Measurements from ENCODE around the gene KRTAP16-1. TPM values are rescaled to one million over a fixed set of nuclear protein-coding genes. Genes with fewer than 3 reads are reported as not detected.

The KRTAP16-1 gene
- total and polyA plus RNA-seq, 7 donors = not detected

GRCh38 chr17:41258406-41258805, 50.7 kb downstream of the KRTAP16-1 start:
- no peaks in the 10 kb centered on the region for H3K9me3 ChIP-seq
- no peak for DNase-seq
- H3K27ac ChIP-seq = no peak overlapping the region
- no peak for ATAC-seq
- peaks cover 0 to 43% (median 7%) of the 10 kb centered on the region in 3 donors for H3K27me3 ChIP-seq (ENCODE audit: insufficient read depth in 3 of 3, low read length in 2 of 3)
- intact Hi-C loops (cut with DNase I) = no loop called here
- TF ChIP-seq, protein P1, sequence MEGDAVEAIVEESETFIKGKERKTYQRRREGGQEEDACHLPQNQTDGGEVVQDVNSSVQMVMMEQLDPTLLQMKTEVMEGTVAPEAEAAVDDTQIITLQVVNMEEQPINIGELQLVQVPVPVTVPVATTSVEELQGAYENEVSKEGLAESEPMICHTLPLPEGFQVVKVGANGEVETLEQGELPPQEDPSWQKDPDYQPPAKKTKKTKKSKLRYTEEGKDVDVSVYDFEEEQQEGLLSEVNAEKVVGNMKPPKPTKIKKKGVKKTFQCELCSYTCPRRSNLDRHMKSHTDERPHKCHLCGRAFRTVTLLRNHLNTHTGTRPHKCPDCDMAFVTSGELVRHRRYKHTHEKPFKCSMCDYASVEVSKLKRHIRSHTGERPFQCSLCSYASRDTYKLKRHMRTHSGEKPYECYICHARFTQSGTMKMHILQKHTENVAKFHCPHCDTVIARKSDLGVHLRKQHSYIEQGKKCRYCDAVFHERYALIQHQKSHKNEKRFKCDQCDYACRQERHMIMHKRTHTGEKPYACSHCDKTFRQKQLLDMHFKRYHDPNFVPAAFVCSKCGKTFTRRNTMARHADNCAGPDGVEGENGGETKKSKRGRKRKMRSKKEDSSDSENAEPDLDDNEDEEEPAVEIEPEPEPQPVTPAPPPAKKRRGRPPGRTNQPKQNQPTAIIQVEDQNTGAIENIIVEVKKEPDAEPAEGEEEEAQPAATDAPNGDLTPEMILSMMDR (IDR thresholded peaks at IDR 0.05) = no peak
- no peaks in the 10 kb centered on the region for H3K4me1 ChIP-seq
- H3K4me3 ChIP-seq = no peak overlapping the region
- H3K36me3 ChIP-seq (ENCODE audit: insufficient read depth in 1 of 2, low read depth in 1 of 2) = no peaks in the 10 kb centered on the region

Other genes with a start within 250 kb of the KRTAP16-1 start
Only the 30 nearest of the 36 such genes appear.
- not detected for gene KRTAP4-16, start 207.1 kb downstream of the KRTAP16-1 start, total RNA-seq
- not detected for gene KRTAP4-16, start 207.1 kb downstream of the KRTAP16-1 start, polyA plus RNA-seq
- gene KRTAP4-9, start 203.9 kb downstream of the KRTAP16-1 start, total RNA-seq = not detected
- gene KRTAP4-9, start 203.9 kb downstream of the KRTAP16-1 start, polyA plus RNA-seq = not detected
- not detected for gene KRTAP4-11, start 190.9 kb downstream of the KRTAP16-1 start, total RNA-seq
- not detected for gene KRTAP4-11, start 190.9 kb downstream of the KRTAP16-1 start, polyA plus RNA-seq
- gene KRTAP4-12, start 185.1 kb downstream of the KRTAP16-1 start, total RNA-seq = not detected
- not detected for gene KRTAP4-12, start 185.1 kb downstream of the KRTAP16-1 start, polyA plus RNA-seq
- not detected for gene KRTAP4-6, start 168.8 kb downstream of the KRTAP16-1 start, total RNA-seq
- gene KRTAP4-6, start 168.8 kb downstream of the KRTAP16-1 start, polyA plus RNA-seq = not detected
- gene KRTAP4-5, start 159.5 kb downstream of the KRTAP16-1 start, total RNA-seq = not detected
- not detected for gene KRTAP4-5, start 159.5 kb downstream of the KRTAP16-1 start, polyA plus RNA-seq
- not detected for gene KRTAP4-4, start 148.6 kb downstream of the KRTAP16-1 start, total RNA-seq
- gene KRTAP4-4, start 148.6 kb downstream of the KRTAP16-1 start, polyA plus RNA-seq = not detected
- not detected for gene KRTAP4-3, start 141.1 kb downstream of the KRTAP16-1 start, total RNA-seq
- not detected for gene KRTAP4-3, start 141.1 kb downstream of the KRTAP16-1 start, polyA plus RNA-seq
- not detected for gene KRTAP4-2, start 131.1 kb downstream of the KRTAP16-1 start, total RNA-seq
- gene KRTAP4-2, start 131.1 kb downstream of the KRTAP16-1 start, polyA plus RNA-seq = not detected
- not detected for gene KRTAP4-1, start 124.4 kb downstream of the KRTAP16-1 start, total RNA-seq
- not detected for gene KRTAP4-1, start 124.4 kb downstream of the KRTAP16-1 start, polyA plus RNA-seq
- gene KRTAP9-1, start 119.4 kb downstream of the KRTAP16-1 start, total RNA-seq = not detected
- gene KRTAP9-1, start 119.4 kb downstream of the KRTAP16-1 start, polyA plus RNA-seq = not detected
- gene KRTAP9-2, start 82.7 kb downstream of the KRTAP16-1 start, total RNA-seq = not detected
- gene KRTAP9-2, start 82.7 kb downstream of the KRTAP16-1 start, polyA plus RNA-seq = not detected
- gene KRTAP9-3, start 76.9 kb downstream of the KRTAP16-1 start, total RNA-seq = not detected
- not detected for gene KRTAP9-3, start 76.9 kb downstream of the KRTAP16-1 start, polyA plus RNA-seq
- not detected for gene KRTAP9-8, start 71.3 kb downstream of the KRTAP16-1 start, total RNA-seq
- not detected for gene KRTAP9-8, start 71.3 kb downstream of the KRTAP16-1 start, polyA plus RNA-seq
- gene KRTAP9-4, start 59.6 kb downstream of the KRTAP16-1 start, total RNA-seq = not detected
- not detected for gene KRTAP9-4, start 59.6 kb downstream of the KRTAP16-1 start, polyA plus RNA-seq
- not detected for gene KRTAP9-9, start 53.9 kb downstream of the KRTAP16-1 start, total RNA-seq
- gene KRTAP9-9, start 53.9 kb downstream of the KRTAP16-1 start, polyA plus RNA-seq = not detected
- not detected for gene KRTAP9-6, start 43.9 kb downstream of the KRTAP16-1 start, total RNA-seq
- not detected for gene KRTAP9-6, start 43.9 kb downstream of the KRTAP16-1 start, polyA plus RNA-seq
- gene KRTAP9-7, start 33.6 kb downstream of the KRTAP16-1 start, total RNA-seq = not detected
- gene KRTAP9-7, start 33.6 kb downstream of the KRTAP16-1 start, polyA plus RNA-seq = not detected
- gene KRTAP29-1, start 6.5 kb downstream of the KRTAP16-1 start, total RNA-seq = not detected
- not detected for gene KRTAP29-1, start 6.5 kb downstream of the KRTAP16-1 start, polyA plus RNA-seq
- gene KRTAP17-1, start 6.4 kb upstream of the KRTAP16-1 start, total RNA-seq = not detected
- gene KRTAP17-1, start 6.4 kb upstream of the KRTAP16-1 start, polyA plus RNA-seq = not detected
- gene KRT33A, start 41.5 kb upstream of the KRTAP16-1 start, total RNA-seq = not detected
- gene KRT33A, start 41.5 kb upstream of the KRTAP16-1 start, polyA plus RNA-seq = not detected
- not detected for gene KRT33B, start 60.5 kb upstream of the KRTAP16-1 start, total RNA-seq
- not detected for gene KRT33B, start 60.5 kb upstream of the KRTAP16-1 start, polyA plus RNA-seq
- not detected for gene KRT34, start 73.0 kb upstream of the KRTAP16-1 start, total RNA-seq
- not detected for gene KRT34, start 73.0 kb upstream of the KRTAP16-1 start, polyA plus RNA-seq
- gene KRT31, start 88.3 kb upstream of the KRTAP16-1 start, total RNA-seq = 1 to 10 TPM in 2 of 4 donors, under 1 TPM in 2; 0.38 to 4.6 (median 2.7) TPM
- 1 to 10 TPM in 1 of 3 donors, under 1 TPM in 2; 0.18 to 2.8 (median 0.23) TPM for gene KRT31, start 88.3 kb upstream of the KRTAP16-1 start, polyA plus RNA-seq
- gene KRT37, start 115.3 kb upstream of the KRTAP16-1 start, total RNA-seq = not detected
- not detected for gene KRT37, start 115.3 kb upstream of the KRTAP16-1 start, polyA plus RNA-seq
- not detected for gene KRT38, start 131.7 kb upstream of the KRTAP16-1 start, total RNA-seq
- under 1 TPM in 1 of 3 donors, not detected in 2; 0.03 TPM for gene KRT38, start 131.7 kb upstream of the KRTAP16-1 start, polyA plus RNA-seq
- gene KRT32, start 158.1 kb upstream of the KRTAP16-1 start, total RNA-seq = under 1 TPM in 1 of 4 donors, not detected in 3; 0.15 TPM
- gene KRT32, start 158.1 kb upstream of the KRTAP16-1 start, polyA plus RNA-seq = under 1 TPM in 2 of 3 donors, not detected in 1; 0.12 to 0.31 TPM
- gene KRT35, start 171.8 kb upstream of the KRTAP16-1 start, total RNA-seq = not detected
- not detected for gene KRT35, start 171.8 kb upstream of the KRTAP16-1 start, polyA plus RNA-seq
- gene KRT36, start 180.6 kb upstream of the KRTAP16-1 start, total RNA-seq = not detected
- under 1 TPM in 1 of 3 donors, not detected in 2; 0.04 TPM for gene KRT36, start 180.6 kb upstream of the KRTAP16-1 start, polyA plus RNA-seq
- gene KRT13, start 196.3 kb upstream of the KRTAP16-1 start, total RNA-seq = 1 to 10 TPM in 2 of 4 donors, not detected in 2; 1.3 to 2.7 TPM
- 1 to 10 TPM in 2 of 3 donors, under 1 TPM in 1; 0.13 to 3.3 (median 2.8) TPM for gene KRT13, start 196.3 kb upstream of the KRTAP16-1 start, polyA plus RNA-seq

Measured in psoas muscle (tissue), 8 donors.